Panc1 (cell line): ENCODE results near the gene C1orf167.

Source experiments
- CTCF ChIP-seq: fragments of 450-650 bp; IDR thresholded peaks from 2 replicates; pipeline ENCODE4 v1.5.1; 2017; ENCODE audit warnings: mild to moderate bottlenecking
- POLR2AphosphoS5 ChIP-seq: IDR thresholded peaks from 2 replicates; pipeline ENCODE4 v1.6.1; 2012; ENCODE audit warnings: mild to moderate bottlenecking, low read depth, low read length, moderate library complexity
- REST ChIP-seq, 2 experiments: IDR thresholded peaks; 2 replicates each; pipeline ENCODE4 v1.6.1; 2011 to 2012; ENCODE audit warnings: low read depth in 2 of 2, control low read depth in 1 of 2, low read length in 1 of 2, mild to moderate bottlenecking in 1 of 2, moderate library complexity in 1 of 2; ENCODE audit not compliant: insufficient read depth in 1 of 2
- SIN3A ChIP-seq: IDR thresholded peaks from 2 replicates; pipeline ENCODE4 v1.6.1; 2012; ENCODE audit warnings: low read depth, mild to moderate bottlenecking, low read length, moderate library complexity, borderline replicate concordance; ENCODE audit not compliant: insufficient read depth
- TCF7L2 ChIP-seq: IDR thresholded peaks from 2 replicates; pipeline ENCODE4 v1.6.1; 2011; ENCODE audit warnings: mild to moderate bottlenecking, low read depth, low read length, inconsistent platforms

- TF ChIP-seq CTCF (no peak), POLR2AphosphoS5 (no peak), SIN3A (no peak), REST (IDR thresholded peaks at IDR 0.05; ENCODE audit: insufficient read depth in 1 of 2, low read depth in 2 of 2, low read length in 1 of 2) (no peak), TCF7L2 (no peak)
Measured at GRCh38 chr1:11752359-11753088, 9.5 kb upstream of the C1orf167 start.
